Measurements from ENCODE around the gene TBRG4.

The TBRG4 gene

GRCh38 chr7:45073786-45074527 lies 37.5 kb downstream of the TBRG4 start:
- no peak for DNase-seq (ENCODE audit: low read depth)

- no peak for DNase-seq (ENCODE audit: low read depth)
These were observed 38.3 kb downstream of the TBRG4 start for GRCh38 chr7:45073031-45073785.

GRCh38 chr7:45072131-45073030 lies 39.1 kb downstream of the TBRG4 start:
- DNase-seq (ENCODE audit: low read depth) = no peak

GRCh38 chr7:45071528-45071927 lies 40.0 kb downstream of the TBRG4 start:
- DNase-seq (ENCODE audit: low read depth) = no peak

GRCh38 chr7:45070254-45070642 lies 41.2 kb downstream of the TBRG4 start:
- no peak for DNase-seq (ENCODE audit: low read depth)

- no peak for DNase-seq (ENCODE audit: low read depth)
These were observed 41.8 kb downstream of the TBRG4 start for GRCh38 chr7:45069444-45070253.

GRCh38 chr7:45068236-45069023 lies 43.1 kb downstream of the TBRG4 start:
- DNase-seq (ENCODE audit: low read depth) = no peak

GRCh38 chr7:45067582-45067981 lies 43.9 kb downstream of the TBRG4 start:
- no peak for DNase-seq (ENCODE audit: low read depth)

GRCh38 chr7:45066409-45066808 lies 45.1 kb downstream of the TBRG4 start:
- no peak for DNase-seq (ENCODE audit: low read depth)

- DNase-seq (ENCODE audit: low read depth) = no peak
These were observed 46.2 kb downstream of the TBRG4 start for GRCh38 chr7:45065031-45065995.

GRCh38 chr7:45064047-45064725 lies 47.3 kb downstream of the TBRG4 start:
- no peak for DNase-seq (ENCODE audit: low read depth)

- DNase-seq (ENCODE audit: low read depth) = no peak
These were observed 49.6 kb downstream of the TBRG4 start for GRCh38 chr7:45061806-45062425.

- no peak for DNase-seq (ENCODE audit: low read depth)
These were observed 50.1 kb downstream of the TBRG4 start for GRCh38 chr7:45061352-45061751.

- no peak for DNase-seq (ENCODE audit: low read depth)
These were observed 51.2 kb downstream of the TBRG4 start for GRCh38 chr7:45060295-45060694.

- no peak for DNase-seq (ENCODE audit: low read depth)
These were observed 53.6 kb downstream of the TBRG4 start for GRCh38 chr7:45057878-45058277.

GRCh38 chr7:45055594-45056219 lies 55.8 kb downstream of the TBRG4 start:
- DNase-seq (ENCODE audit: low read depth) = no peak

GRCh38 chr7:45055016-45055415 lies 56.5 kb downstream of the TBRG4 start:
- no peak for DNase-seq (ENCODE audit: low read depth)

- no peak for DNase-seq (ENCODE audit: low read depth)
These were observed 57.1 kb downstream of the TBRG4 start for GRCh38 chr7:45054442-45054841.

Data from HS-27A (cell line).